MM.1S (cell line): Measurements from ENCODE around the gene OGFR.

Source experiments
- CTCF ChIP-seq: fragments of 300-600 bp; sonication (generic); IDR thresholded peaks from 2 replicates; pipeline ENCODE4 v1.5.1; 2016; ENCODE audit warnings: antibody characterized with exemption, low read length, mixed read lengths
- EZH2 ChIP-seq: fragments of 300-600 bp; sonication (generic); optimal IDR thresholded peaks from 2 replicates; pipeline ENCODE3; 2017; ENCODE audit warnings: low read depth, mild to moderate bottlenecking, antibody characterized with exemption, low read length, mixed read lengths

GRCh38 chr20:62758226-62758912 is 46.3 kb upstream of the OGFR start:
- TF ChIP-seq CTCF (no peak), EZH2 (no peak)
